Mononuclear cell (primary cell): Measurements from ENCODE around the gene SBDS. TPM values are rescaled to one million over a fixed set of nuclear protein-coding genes. Genes with fewer than 3 reads are reported as not detected.
"Not testable (repeated sequence)": the region's sequence is repeated elsewhere in the genome, so short reads cannot be mapped to it uniquely, and the experiment has no call there.

Experiments
- H3K27me3 ChIP-seq: 2 replicates; pipeline ENCODE4 v1.6.0; 2011; ENCODE audit warnings: low read length, control low read depth; ENCODE audit not compliant: insufficient read depth
- H3K4me1 ChIP-seq: 2 replicates; pipeline ENCODE4 v1.5.1; 2011; ENCODE audit warnings: mild to moderate bottlenecking, low read length, control low read depth; ENCODE audit not compliant: insufficient read depth
- H3K4me3 ChIP-seq: 2 replicates; pipeline ENCODE4 v1.5.1; 2011; ENCODE audit warnings: mild to moderate bottlenecking, low read length, moderate library complexity
- H3K9me3 ChIP-seq: 2 replicates; pipeline ENCODE4 v1.5.1; 2011; ENCODE audit warnings: low read depth, mild to moderate bottlenecking, control low read depth, low read length
- total RNA-seq: library from RNA; depleted of rRNA; stranded (reverse); fragments of >200 nt; gene quantifications from one replicate; pipeline ENCODE4 v1.2.3, GENCODE V29; 2012

SBDS gene
- total RNA-seq, 1 donor, result 174 TPM

GRCh38 chr7:67009677-67010076 is 14.3 kb upstream of the SBDS start:
- not testable (repeated sequence) for H3K4me3 ChIP-seq, H3K27me3 ChIP-seq, H3K4me1 ChIP-seq, H3K9me3 ChIP-seq

GRCh38 chr7:67008260-67008659 is 12.9 kb upstream of the SBDS start:
- Histone ChIP-seq H3K27me3 (no peaks in the 10 kb centered on the region), H3K9me3 (no peaks in the 10 kb centered on the region), H3K4me3 (no peak overlapping the region), H3K4me1 (no peaks in the 10 kb centered on the region)

- Histone ChIP-seq H3K4me1 (no peaks in the 10 kb centered on the region), H3K4me3 (no peak overlapping the region), H3K27me3 (no peaks in the 10 kb centered on the region), H3K9me3 (no peaks in the 10 kb centered on the region)
Observed at GRCh38 chr7:67006965-67007364, 11.6 kb upstream of the SBDS start.

- not testable (repeated sequence) for H3K9me3 ChIP-seq, H3K4me1 ChIP-seq, H3K27me3 ChIP-seq, H3K4me3 ChIP-seq
Observed at GRCh38 chr7:67004145-67004544, 8.8 kb upstream of the SBDS start.

GRCh38 chr7:67000601-67001258 is 5.3 kb upstream of the SBDS start:
- not testable (repeated sequence) for H3K27me3 ChIP-seq, H3K9me3 ChIP-seq, H3K4me3 ChIP-seq, H3K4me1 ChIP-seq

- Histone ChIP-seq H3K4me1 (peaks cover 13% of the 10 kb centered on the region), H3K4me3 (peak within 1 kb of the TSS; percentile 81)
- H3K27me3 ChIP-seq, H3K9me3 ChIP-seq: not testable (repeated sequence)
Observed at GRCh38 chr7:66996444-66997191, 1.2 kb upstream of the SBDS start, which contains the start of gene TYW1. TYW1 (plus strand) TSS chr7:66996833; CDS start chr7:66996979, 146 bp downstream.

GRCh38 chr7:66994691-66995049 is 716 bp downstream of the SBDS start:
- Histone ChIP-seq H3K4me3 (peak overlapping the region; percentile 54), H3K4me1 (peaks cover 13% of the 10 kb centered on the region)

GRCh38 chr7:66994051-66994450 is 1.3 kb downstream of the SBDS start:
- peaks cover 13% of the 10 kb centered on the region for H3K4me1 ChIP-seq
- not testable (repeated sequence) for H3K4me3 ChIP-seq, H3K27me3 ChIP-seq, H3K9me3 ChIP-seq

More at GRCh38 chr7:66994691-66995049, 716 bp downstream of the SBDS start:
- not testable (repeated sequence) for H3K27me3 ChIP-seq, H3K9me3 ChIP-seq

- not testable (repeated sequence) for H3K9me3 ChIP-seq, H3K4me3 ChIP-seq, H3K4me1 ChIP-seq, H3K27me3 ChIP-seq
Observed at GRCh38 chr7:66989552-66989951, 5.8 kb downstream of the SBDS start.

- H3K4me3 ChIP-seq, H3K9me3 ChIP-seq, H3K27me3 ChIP-seq, H3K4me1 ChIP-seq: not testable (repeated sequence)
Observed at GRCh38 chr7:66980336-66980735, 15.1 kb downstream of the SBDS start.

- H3K9me3 ChIP-seq, H3K4me3 ChIP-seq, H3K27me3 ChIP-seq, H3K4me1 ChIP-seq: not testable (repeated sequence)
Observed at GRCh38 chr7:66979013-66979412, 16.4 kb downstream of the SBDS start.

- H3K27me3 ChIP-seq, H3K4me1 ChIP-seq, H3K9me3 ChIP-seq, H3K4me3 ChIP-seq: not testable (repeated sequence)
Observed at GRCh38 chr7:66978312-66978711, 17.1 kb downstream of the SBDS start.

- H3K9me3 ChIP-seq, result peaks cover 4% of the 10 kb centered on the region
- no peaks in the 10 kb centered on the region for H3K27me3 ChIP-seq
- H3K4me1 ChIP-seq, result no peaks in the 10 kb centered on the region
- no peak overlapping the region for H3K4me3 ChIP-seq
Observed at GRCh38 chr7:66974986-66975590, 20.3 kb downstream of the SBDS start.

GRCh38 chr7:66970310-66970709 is 25.1 kb downstream of the SBDS start:
- Histone ChIP-seq H3K4me1 (no peaks in the 10 kb centered on the region), H3K4me3 (no peak overlapping the region), H3K9me3 (no peaks in the 10 kb centered on the region), H3K27me3 (no peaks in the 10 kb centered on the region)

GRCh38 chr7:66969001-66969400 is 26.4 kb downstream of the SBDS start:
- not testable (repeated sequence) for H3K4me3 ChIP-seq, H3K4me1 ChIP-seq, H3K9me3 ChIP-seq

GRCh38 chr7:66967029-66967428 is 28.4 kb downstream of the SBDS start:
- Histone ChIP-seq H3K4me1 (no peaks in the 10 kb centered on the region), H3K4me3 (no peak overlapping the region), H3K27me3 (no peaks in the 10 kb centered on the region), H3K9me3 (no peaks in the 10 kb centered on the region)

More at GRCh38 chr7:66969001-66969400, 26.4 kb downstream of the SBDS start:
- H3K27me3 ChIP-seq, result not testable (repeated sequence)
